ENCODE results near the gene ETNK2.

DNA sequence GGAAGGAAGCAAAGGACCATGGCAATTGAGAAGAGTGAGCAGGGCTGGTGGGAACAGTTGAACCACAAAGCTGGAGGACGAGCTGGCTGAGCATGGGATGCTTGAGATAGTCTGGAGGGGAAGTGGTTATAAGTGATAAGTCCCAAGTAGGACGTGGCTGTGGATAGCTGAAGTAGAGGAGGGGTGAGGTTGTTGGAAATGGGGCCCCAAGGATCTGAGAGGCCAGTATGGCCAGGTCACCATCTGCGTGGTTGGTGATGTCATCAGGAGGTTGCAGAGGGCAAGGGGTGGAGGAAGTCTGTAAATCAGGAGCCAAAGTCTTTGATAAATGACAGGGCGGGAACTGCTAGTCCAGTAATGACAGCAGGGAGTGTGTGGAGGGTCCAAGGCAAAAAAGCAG is 25.3 kb upstream of the ETNK2 start:
- TF ChIP-seq JUNB (IDR thresholded peaks at IDR 0.05; ENCODE audit: unreplicated experiment) = no peak
- TF ChIP-seq, protein P1, sequence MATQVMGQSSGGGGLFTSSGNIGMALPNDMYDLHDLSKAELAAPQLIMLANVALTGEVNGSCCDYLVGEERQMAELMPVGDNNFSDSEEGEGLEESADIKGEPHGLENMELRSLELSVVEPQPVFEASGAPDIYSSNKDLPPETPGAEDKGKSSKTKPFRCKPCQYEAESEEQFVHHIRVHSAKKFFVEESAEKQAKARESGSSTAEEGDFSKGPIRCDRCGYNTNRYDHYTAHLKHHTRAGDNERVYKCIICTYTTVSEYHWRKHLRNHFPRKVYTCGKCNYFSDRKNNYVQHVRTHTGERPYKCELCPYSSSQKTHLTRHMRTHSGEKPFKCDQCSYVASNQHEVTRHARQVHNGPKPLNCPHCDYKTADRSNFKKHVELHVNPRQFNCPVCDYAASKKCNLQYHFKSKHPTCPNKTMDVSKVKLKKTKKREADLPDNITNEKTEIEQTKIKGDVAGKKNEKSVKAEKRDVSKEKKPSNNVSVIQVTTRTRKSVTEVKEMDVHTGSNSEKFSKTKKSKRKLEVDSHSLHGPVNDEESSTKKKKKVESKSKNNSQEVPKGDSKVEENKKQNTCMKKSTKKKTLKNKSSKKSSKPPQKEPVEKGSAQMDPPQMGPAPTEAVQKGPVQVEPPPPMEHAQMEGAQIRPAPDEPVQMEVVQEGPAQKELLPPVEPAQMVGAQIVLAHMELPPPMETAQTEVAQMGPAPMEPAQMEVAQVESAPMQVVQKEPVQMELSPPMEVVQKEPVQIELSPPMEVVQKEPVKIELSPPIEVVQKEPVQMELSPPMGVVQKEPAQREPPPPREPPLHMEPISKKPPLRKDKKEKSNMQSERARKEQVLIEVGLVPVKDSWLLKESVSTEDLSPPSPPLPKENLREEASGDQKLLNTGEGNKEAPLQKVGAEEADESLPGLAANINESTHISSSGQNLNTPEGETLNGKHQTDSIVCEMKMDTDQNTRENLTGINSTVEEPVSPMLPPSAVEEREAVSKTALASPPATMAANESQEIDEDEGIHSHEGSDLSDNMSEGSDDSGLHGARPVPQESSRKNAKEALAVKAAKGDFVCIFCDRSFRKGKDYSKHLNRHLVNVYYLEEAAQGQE (IDR thresholded peaks at IDR 0.05; ENCODE audit: unreplicated experiment) = no peak
- TF ChIP-seq CTCF (conservative IDR thresholded peaks at IDR 0.05; ENCODE audit: low read depth in 2 of 2) = no peak
